Activated CD4-positive, CD25-positive, alpha-beta regulatory T cell treated with anti-CD3 and anti-CD28 coated beads, Interleukin-2, amount 50 U/mL, for 16 hours (primary cell): ENCODE measurements around the gene NBDY.
"Not testable (repeated sequence)": the region's sequence is repeated elsewhere in the genome, so short reads cannot be mapped to it uniquely, and the experiment has no call there.

Experiments used
- DNase-seq: peaks from one replicate; pipeline ENCODE4 v3.0.0-alpha.2; 2020; ENCODE audit warnings: low read depth, low spot score

NBDY gene

DNA sequence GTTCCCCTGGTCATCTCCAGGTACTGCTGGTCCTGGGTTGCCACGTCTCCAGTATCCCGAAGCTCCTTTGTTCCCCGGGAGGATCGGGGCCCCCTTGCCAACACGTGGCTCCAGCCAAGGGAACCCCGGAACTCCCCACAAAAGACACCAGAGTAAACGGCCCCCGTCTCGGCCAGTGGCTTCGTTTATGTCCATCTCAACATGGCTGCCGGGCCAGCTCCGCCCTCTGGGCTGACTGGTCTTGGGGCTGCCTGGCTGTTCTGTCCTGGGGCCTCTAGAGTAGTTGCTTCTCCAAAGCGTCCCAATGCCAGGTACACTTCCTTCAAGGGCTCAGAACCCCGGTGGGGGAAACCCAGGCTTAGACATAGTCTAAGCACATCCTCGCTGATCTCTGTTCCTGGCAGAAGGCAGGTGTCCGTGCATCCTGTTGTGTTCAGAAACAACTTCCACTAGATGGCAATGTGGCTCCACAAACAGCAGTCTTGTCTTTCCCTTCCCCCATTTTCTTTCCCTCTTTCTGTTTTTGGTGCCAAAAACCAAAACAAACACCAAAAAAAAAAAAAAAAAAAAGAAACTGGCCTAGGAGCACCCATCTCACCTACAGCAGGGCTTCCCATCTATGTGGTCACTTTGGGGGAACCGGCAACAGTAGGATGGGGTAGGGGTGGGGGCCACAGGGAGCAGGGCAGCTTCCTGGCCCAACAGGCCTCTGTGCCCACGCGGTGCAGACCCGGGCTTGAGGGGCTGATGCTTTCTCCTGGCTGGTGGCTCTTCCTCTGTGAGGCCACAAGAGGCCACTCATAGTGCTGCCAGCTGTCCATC is 35.3 kb downstream of the NBDY start:
- DNase-seq, result peak; percentile 30

- no peak for DNase-seq
Observed at GRCh38 chrX:56764975-56765791, 36.1 kb downstream of the NBDY start.

- no peak for DNase-seq
Observed at GRCh38 chrX:56765811-56766553, 36.9 kb downstream of the NBDY start.

- DNase-seq, result no peak
Observed at GRCh38 chrX:56766554-56767347, 37.7 kb downstream of the NBDY start.

DNA sequence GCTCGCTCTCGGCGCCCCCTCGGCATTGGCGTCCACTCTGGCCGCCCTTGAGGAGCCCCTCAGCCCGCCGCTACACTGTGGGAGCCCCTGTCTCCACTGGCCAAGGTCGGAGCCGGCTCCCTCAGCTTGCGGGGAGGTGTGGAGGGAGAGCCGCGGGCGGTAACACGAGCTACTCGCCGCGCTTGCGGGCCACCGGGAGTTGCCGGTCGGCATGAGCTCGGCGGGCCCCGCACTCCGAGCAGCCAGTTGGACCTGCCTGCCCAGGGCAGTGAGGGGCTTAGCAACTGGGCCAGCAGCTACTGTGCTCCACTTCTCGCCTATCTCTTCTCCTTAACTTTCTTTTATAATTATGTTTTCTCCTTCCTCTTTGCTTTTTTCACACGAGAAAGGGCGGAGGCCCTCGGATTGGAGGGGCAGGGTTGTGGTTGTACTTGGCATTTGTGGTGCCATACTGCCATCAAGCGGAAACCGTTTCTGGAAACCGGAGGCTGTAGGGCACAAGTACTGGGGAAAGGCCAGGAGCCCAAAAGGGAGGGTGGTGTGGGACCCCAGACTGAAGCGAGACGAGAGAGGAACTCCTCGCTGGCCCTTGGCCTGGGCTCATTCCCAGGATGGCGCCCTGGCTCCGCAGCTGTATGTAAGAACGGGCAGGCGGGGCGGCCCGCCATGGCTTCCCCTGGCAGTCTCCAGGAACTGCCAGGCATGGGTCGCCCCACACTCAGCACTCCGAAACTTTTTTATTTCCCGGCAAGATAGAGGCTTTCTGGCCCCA is 38.5 kb downstream of the NBDY start:
- not testable (repeated sequence) for DNase-seq

DNA sequence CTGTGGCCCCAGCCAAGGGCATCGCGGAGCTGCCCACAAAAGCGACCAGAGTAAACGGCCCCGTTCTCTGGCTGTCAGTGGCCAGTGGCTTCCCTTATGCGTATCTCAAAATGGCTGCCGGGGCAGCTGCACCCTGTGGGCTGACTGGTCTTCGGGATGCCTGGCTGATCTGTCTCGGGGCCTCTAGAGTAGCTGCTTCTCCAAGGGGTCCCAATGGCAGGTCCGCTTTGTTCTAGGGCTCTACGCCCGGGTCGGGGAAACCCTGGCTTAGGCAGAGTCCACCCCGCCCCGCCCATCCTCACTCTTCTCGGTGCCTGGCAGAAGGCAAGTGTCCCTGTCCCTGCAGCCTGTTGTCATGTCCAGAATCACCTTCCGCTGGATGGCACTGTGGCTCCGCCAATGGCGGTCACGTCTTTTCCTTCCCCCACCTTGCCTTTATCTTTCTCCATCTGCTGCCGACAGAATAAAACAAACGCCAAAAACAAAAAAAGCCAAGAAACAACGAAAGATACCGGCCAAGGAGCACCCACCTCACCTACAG is 39.1 kb downstream of the NBDY start:
- DNase-seq, result not testable (repeated sequence)

- not testable (repeated sequence) for DNase-seq
Observed at GRCh38 chrX:56772675-56773521, 43.9 kb downstream of the NBDY start.

DNA sequence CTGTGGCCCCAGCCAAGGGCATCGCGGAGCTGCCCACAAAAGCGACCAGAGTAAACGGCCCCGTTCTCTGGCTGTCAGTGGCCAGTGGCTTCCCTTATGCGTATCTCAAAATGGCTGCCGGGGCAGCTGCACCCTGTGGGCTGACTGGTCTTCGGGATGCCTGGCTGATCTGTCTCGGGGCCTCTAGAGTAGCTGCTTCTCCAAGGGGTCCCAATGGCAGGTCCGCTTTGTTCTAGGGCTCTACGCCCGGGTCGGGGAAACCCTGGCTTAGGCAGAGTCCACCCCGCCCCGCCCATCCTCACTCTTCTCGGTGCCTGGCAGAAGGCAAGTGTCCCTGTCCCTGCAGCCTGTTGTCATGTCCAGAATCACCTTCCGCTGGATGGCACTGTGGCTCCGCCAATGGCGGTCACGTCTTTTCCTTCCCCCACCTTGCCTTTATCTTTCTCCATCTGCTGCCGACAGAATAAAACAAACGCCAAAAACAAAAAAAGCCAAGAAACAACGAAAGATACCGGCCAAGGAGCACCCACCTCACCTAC is 44.5 kb downstream of the NBDY start:
- not testable (repeated sequence) for DNase-seq

DNA sequence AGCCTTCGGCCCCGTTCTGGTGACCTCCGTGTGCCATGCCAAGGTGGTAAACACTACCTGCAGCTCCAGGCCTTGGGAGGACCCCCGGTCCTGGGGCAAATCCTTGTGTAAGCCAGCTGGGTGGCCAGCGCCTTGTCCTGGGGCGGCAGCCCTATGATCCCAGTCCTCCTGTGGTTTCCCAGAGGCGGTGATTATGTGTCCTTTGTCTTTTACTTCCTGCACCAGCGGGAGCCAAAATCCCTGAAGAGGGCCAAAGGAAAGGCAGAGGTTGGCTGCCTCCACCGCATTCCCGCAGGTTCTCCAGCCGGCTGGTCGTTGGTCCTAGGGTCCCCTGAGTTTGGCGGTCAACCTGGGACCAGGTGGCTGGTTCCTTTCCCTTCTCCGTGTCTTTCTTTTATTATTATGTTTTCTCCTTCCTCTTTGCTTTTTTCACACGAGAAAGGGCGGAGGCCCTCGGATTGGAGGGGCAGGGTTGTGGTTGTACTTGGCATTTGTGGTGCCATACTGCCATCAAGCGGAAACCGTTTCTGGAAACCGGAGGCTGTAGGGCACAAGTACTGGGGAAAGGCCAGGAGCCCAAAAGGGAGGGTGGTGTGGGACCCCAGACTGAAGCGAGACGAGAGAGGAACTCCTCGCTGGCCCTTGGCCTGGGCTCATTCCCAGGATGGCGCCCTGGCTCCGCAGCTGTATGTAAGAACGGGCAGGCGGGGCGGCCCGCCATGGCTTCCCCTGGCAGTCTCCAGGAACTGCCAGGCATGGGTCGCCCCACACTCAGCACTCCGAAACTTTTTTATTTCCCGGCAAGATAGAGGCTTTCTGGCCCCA is 49.3 kb downstream of the NBDY start:
- DNase-seq, result not testable (repeated sequence)

DNA sequence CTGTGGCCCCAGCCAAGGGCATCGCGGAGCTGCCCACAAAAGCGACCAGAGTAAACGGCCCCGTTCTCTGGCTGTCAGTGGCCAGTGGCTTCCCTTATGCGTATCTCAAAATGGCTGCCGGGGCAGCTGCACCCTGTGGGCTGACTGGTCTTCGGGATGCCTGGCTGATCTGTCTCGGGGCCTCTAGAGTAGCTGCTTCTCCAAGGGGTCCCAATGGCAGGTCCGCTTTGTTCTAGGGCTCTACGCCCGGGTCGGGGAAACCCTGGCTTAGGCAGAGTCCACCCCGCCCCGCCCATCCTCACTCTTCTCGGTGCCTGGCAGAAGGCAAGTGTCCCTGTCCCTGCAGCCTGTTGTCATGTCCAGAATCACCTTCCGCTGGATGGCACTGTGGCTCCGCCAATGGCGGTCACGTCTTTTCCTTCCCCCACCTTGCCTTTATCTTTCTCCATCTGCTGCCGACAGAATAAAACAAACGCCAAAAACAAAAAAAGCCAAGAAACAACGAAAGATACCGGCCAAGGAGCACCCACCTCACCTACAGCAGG is 50.0 kb downstream of the NBDY start:
- not testable (repeated sequence) for DNase-seq

DNA sequence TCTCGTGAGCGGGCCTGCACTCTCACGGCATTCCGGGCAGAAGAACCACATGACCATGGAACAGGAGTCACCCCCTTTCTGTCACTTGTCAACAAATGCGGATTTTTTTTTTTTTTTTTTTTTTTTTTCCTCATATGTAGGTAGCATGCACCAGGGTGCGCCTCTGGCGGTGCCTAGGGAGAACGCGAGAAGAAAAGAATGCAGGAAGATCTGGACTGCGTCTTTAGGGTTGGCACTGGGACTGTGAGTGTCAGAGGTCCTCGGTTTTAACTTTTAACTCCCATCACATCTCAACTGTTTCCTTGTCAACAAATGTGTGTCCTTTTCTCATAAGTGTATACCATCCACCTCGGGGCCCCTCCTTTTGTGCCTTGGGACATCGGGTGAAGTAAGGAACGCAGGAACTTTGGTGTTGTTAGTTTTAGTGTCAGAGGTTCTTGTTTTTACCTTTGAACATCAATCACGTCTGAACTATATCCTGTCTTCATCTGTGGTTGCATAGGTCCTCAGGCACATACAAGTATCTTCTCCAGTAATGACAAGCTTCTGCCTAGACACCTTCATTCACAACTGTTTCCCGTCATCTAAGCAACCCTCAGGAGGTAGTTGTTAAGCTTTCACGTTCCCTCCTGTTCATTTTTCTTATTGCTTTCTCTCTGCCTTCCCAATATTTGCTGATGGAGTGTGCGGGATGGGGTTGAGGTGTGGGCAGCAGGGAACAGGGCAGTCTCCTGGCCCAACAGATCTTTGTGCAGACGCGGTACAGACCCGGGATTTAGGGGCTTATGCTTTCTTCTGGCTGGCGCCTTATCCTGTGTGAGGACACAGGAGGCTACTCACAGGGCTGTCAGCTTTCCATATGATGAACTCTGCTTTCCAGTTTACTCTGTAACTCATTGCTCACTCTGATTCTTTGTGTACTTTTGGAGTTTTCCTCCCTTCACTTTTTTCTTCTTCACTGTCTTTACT is 51.9 kb downstream of the NBDY start:
- not testable (repeated sequence) for DNase-seq

- DNase-seq, result no peak
Observed at GRCh38 chrX:56782352-56782751, 53.3 kb downstream of the NBDY start.

DNA sequence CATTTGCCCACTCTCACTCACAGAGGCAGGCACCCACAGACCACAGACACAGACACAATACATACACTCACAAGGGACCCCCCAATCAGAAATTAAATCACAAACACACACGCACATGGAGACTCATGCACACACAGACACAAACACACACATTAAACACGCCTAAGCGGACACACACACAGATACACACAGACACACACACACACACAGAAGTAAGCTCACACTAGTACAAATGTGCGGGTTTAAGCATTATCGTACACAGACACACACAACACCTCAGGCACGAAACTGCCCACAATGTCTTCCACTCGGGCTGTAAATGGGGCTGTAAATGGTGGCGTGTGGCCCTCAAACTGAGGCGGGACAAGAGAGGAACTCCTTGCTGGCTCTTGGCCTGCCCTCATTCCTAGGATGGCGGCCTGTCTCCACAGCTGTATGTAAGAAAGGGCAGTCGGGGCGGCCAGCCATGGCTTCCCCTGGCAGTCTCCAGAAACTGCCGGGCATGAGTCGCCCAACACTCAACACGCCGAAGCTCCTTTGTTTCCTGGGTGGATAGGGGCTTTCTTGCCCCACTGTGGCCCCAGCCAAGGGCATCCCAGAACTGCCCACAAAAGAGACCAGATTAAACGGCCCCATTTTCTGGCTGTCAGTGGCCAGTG is 53.9 kb downstream of the NBDY start:
- no peak for DNase-seq

- DNase-seq, result no peak
Observed at GRCh38 chrX:56783450-56783831, 54.4 kb downstream of the NBDY start.

GRCh38 chrX:56783996-56784620 is 55.1 kb downstream of the NBDY start:
- DNase-seq, result no peak

DNA sequence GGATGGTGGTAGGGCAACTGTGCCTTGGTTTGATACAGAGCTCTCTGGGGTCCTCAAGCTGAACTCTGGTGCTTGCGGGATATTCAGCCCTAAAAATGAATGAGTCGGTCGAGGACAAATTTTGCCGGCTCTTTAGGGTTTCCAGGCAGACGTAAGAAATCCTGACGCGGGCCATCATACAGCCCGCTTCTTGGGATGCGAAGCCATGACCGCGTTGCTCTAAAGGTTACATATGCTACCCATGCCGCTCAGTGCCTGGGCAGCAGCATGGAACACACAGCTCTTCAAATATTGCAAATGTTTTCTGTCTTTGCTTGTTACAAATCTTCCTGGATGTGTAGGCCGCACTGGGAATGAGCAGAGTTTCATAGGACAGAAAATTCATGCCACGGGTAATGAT is 55.6 kb downstream of the NBDY start:
- DNase-seq, result no peak
